ENCODE results near the gene ZBTB3.

Gene ZBTB3

DNA sequence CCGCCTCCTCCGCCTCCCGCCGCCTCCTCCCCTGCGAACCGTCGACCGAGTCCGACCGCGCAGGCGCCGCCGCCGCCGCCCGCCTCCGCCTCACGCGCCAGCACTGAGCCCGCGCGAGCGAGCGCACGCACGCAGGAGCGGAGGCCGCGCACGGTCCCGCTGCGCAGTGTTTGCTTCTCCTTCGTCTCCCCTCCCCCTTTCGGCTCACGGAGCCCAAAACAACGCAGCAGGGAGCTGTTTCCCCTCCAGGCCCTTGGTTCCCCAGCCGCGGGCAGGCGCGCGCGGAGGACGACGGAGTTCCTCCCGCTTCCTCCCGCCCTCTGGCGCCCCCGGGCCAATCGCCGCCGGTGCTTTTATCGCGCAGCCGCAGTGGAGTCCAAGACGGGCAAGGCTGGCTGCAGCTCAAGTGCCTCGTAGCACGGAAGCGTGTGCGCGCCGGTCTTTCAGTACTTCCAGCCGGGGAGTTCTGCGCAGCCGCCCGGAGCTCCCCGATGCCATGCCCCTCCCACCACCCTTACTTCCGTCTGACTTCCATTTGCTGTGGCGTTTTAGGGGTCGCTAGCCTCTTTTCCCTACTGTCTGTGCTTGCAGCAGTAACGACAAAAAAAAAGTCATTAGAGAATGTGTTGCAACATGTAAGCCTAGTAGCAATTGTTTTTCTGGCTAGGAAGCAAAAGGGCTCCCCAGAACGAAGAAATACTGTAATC lies 26.6 kb downstream of the ZBTB3 start, which contains the start of gene HNRNPUL2 (continued):
- no peak for TF ChIP-seq ZNF518A (tag by site-specific recombination; conservative IDR thresholded peaks at IDR 0.05; ENCODE audit: low read depth)
- no peak for TF ChIP-seq PRDM1 (tag by site-specific recombination; IDR thresholded peaks at IDR 0.05)
- peak; percentile 25; the same call in 1 of the 2 replicates for TF ChIP-seq ZNF2 (tag by site-specific recombination; IDR thresholded peaks at IDR 0.05)
- TF ChIP-seq, protein P1, sequence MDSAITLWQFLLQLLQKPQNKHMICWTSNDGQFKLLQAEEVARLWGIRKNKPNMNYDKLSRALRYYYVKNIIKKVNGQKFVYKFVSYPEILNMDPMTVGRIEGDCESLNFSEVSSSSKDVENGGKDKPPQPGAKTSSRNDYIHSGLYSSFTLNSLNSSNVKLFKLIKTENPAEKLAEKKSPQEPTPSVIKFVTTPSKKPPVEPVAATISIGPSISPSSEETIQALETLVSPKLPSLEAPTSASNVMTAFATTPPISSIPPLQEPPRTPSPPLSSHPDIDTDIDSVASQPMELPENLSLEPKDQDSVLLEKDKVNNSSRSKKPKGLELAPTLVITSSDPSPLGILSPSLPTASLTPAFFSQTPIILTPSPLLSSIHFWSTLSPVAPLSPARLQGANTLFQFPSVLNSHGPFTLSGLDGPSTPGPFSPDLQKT (IDR thresholded peaks at IDR 0.05; ENCODE audit: borderline replicate concordance, low read depth, low read length): no peak
- no peak for TF ChIP-seq GFI1B (tag by site-specific recombination; IDR thresholded peaks at IDR 0.05)
- no peak for TF ChIP-seq ZFP3 (tag by site-specific recombination; IDR thresholded peaks at IDR 0.05; ENCODE audit: low read depth)
- no peak for TF ChIP-seq ZNF530 (tag by site-specific recombination; IDR thresholded peaks at IDR 0.05; ENCODE audit: low read depth)
- peak; percentile 58; the same call in 1 of the 2 replicates for TF ChIP-seq ZNF610 (tag by site-specific recombination; IDR thresholded peaks at IDR 0.05; ENCODE audit: borderline replicate concordance)
- TF ChIP-seq ZFP37 (tag by site-specific recombination; IDR thresholded peaks at IDR 0.05): no peak
- TF ChIP-seq, protein P2, sequence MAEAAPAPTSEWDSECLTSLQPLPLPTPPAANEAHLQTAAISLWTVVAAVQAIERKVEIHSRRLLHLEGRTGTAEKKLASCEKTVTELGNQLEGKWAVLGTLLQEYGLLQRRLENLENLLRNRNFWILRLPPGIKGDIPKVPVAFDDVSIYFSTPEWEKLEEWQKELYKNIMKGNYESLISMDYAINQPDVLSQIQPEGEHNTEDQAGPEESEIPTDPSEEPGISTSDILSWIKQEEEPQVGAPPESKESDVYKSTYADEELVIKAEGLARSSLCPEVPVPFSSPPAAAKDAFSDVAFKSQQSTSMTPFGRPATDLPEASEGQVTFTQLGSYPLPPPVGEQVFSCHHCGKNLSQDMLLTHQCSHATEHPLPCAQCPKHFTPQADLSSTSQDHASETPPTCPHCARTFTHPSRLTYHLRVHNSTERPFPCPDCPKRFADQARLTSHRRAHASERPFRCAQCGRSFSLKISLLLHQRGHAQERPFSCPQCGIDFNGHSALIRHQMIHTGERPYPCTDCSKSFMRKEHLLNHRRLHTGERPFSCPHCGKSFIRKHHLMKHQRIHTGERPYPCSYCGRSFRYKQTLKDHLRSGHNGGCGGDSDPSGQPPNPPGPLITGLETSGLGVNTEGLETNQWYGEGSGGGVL (tag by site-specific recombination; IDR thresholded peaks at IDR 0.05): peak; percentile 84
- TF ChIP-seq ZNF354C (tag by site-specific recombination; IDR thresholded peaks at IDR 0.05; ENCODE audit: borderline replicate concordance, low read depth): no peak
- TF ChIP-seq ZNF76 (tag by site-specific recombination; IDR thresholded peaks at IDR 0.05; ENCODE audit: borderline replicate concordance, low read depth): peak; percentile 51; the same call in 1 of the 2 replicates
- TF ChIP-seq ZBTB7A (tag by site-specific recombination; IDR thresholded peaks at IDR 0.05; ENCODE audit: low read depth): no peak
- no peak for TF ChIP-seq MYNN (tag by site-specific recombination; IDR thresholded peaks at IDR 0.05; ENCODE audit: borderline replicate concordance)
- TF ChIP-seq, protein P3, sequence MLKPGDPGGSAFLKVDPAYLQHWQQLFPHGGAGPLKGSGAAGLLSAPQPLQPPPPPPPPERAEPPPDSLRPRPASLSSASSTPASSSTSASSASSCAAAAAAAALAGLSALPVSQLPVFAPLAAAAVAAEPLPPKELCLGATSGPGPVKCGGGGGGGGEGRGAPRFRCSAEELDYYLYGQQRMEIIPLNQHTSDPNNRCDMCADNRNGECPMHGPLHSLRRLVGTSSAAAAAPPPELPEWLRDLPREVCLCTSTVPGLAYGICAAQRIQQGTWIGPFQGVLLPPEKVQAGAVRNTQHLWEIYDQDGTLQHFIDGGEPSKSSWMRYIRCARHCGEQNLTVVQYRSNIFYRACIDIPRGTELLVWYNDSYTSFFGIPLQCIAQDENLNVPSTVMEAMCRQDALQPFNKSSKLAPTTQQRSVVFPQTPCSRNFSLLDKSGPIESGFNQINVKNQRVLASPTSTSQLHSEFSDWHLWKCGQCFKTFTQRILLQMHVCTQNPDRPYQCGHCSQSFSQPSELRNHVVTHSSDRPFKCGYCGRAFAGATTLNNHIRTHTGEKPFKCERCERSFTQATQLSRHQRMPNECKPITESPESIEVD (tag by site-specific recombination; IDR thresholded peaks at IDR 0.05): no peak
- peak; percentile 93 for TF ChIP-seq IKZF3 (tag by site-specific recombination; IDR thresholded peaks at IDR 0.05)
- TF ChIP-seq EGR2 (tag by site-specific recombination; IDR thresholded peaks at IDR 0.05; ENCODE audit: low read depth): peak; percentile 16; the same call in 1 of the 2 replicates
- peak; percentile 37; the same call in 1 of the 2 replicates for TF ChIP-seq WT1 (tag by site-specific recombination; IDR thresholded peaks at IDR 0.05)
- peak; percentile 18; the same call in 1 of the 2 replicates for TF ChIP-seq ZNF660 (tag by site-specific recombination; IDR thresholded peaks at IDR 0.05)
- no peak for TF ChIP-seq FEZF1 (tag by site-specific recombination; IDR thresholded peaks at IDR 0.05)
- TF ChIP-seq ZNF585B (tag by site-specific recombination; IDR thresholded peaks at IDR 0.05): no peak
- no peak for TF ChIP-seq ZNF23 (tag by site-specific recombination; IDR thresholded peaks at IDR 0.05; ENCODE audit: borderline replicate concordance)
- TF ChIP-seq SCRT2 (tag by site-specific recombination; IDR thresholded peaks at IDR 0.05): no peak
- TF ChIP-seq TCF7L2 (IDR thresholded peaks at IDR 0.05; ENCODE audit: borderline replicate concordance, low read depth, low read length): no peak
- no peak for TF ChIP-seq BCL11A (tag by site-specific recombination; IDR thresholded peaks at IDR 0.05; ENCODE audit: low read depth)
- TF ChIP-seq ZNF19 (tag by site-specific recombination; IDR thresholded peaks at IDR 0.05; ENCODE audit: low read depth): no peak
- TF ChIP-seq ZNF280C (tag by site-specific recombination; IDR thresholded peaks at IDR 0.05): no peak
- TF ChIP-seq SETDB1 (IDR thresholded peaks at IDR 0.05; ENCODE audit: insufficient read length, low read length): no peak

Data from HEK293 (cell line).